ENCODE results near the gene LIPI.

DNA sequence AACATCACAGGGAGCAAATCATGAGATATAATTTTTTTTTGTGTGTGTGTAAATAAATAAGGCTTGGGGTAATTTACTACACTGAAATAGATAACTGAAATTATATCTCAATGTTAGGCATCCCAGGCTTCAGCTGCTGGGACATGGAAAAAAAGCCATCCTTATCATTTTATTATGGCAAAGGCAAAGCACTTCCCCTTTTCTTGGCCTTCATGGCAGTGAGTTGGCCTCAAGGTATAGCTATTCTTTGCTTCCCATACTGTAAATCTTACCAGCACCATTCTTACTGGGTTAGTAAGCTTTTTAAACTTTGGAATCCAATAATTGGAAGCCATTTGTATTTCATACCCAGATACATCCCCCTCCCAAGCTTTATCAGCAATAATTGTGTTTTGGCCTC is 34.2 kb upstream of the LIPI start:
- TF ChIP-seq, protein P1, sequence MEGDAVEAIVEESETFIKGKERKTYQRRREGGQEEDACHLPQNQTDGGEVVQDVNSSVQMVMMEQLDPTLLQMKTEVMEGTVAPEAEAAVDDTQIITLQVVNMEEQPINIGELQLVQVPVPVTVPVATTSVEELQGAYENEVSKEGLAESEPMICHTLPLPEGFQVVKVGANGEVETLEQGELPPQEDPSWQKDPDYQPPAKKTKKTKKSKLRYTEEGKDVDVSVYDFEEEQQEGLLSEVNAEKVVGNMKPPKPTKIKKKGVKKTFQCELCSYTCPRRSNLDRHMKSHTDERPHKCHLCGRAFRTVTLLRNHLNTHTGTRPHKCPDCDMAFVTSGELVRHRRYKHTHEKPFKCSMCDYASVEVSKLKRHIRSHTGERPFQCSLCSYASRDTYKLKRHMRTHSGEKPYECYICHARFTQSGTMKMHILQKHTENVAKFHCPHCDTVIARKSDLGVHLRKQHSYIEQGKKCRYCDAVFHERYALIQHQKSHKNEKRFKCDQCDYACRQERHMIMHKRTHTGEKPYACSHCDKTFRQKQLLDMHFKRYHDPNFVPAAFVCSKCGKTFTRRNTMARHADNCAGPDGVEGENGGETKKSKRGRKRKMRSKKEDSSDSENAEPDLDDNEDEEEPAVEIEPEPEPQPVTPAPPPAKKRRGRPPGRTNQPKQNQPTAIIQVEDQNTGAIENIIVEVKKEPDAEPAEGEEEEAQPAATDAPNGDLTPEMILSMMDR (optimal IDR thresholded peaks at IDR 0.05 in 1 of 3, IDR thresholded peaks at IDR 0.05 in 1 of 3, conservative IDR thresholded peaks at IDR 0.05 in 1 of 3; ENCODE audit: extremely low read depth in 1 of 3, insufficient read depth in 2 of 3, low read length in 3 of 3) = no peak
- TF ChIP-seq EZH2 (IDR thresholded peaks at IDR 0.05; ENCODE audit: low read length) = no peak
